Fibroblast of villous mesenchyme (primary cell): ENCODE results near the gene ERG. TPM values are rescaled to one million over a fixed set of nuclear protein-coding genes. Genes with fewer than 3 reads are reported as not detected.

Experiments used
- DNase-seq: peaks from one replicate; pipeline ENCODE4 v3.0.0-alpha.2; 2010; ENCODE audit warnings: low read depth
- H3K4me3 ChIP-seq: 2 replicates; pipeline ENCODE4 v1.5.1; 2011; ENCODE audit warnings: low read depth, mild to moderate bottlenecking, low read length
- CTCF ChIP-seq: IDR thresholded peaks from 2 replicates; pipeline ENCODE4 v1.5.1; 2012; ENCODE audit warnings: low read depth, mild to moderate bottlenecking, low read length; ENCODE audit not compliant: insufficient read depth
- total RNA-seq: library from RNA; depleted of rRNA; stranded (reverse); fragments of >200 nt; gene quantifications from 2 replicates; pipeline ENCODE4 v1.2.3, GENCODE V29; 2012

ERG gene
- total RNA-seq, 1 donor: not detected

GRCh38 chr21:38395581-38395980 lies 102.7 kb downstream of the ERG start:
- H3K4me3 ChIP-seq: no peak overlapping the region
- DNase-seq: no peak
- TF ChIP-seq CTCF: no peak

GRCh38 chr21:38392661-38393060 lies 105.6 kb downstream of the ERG start:
- DNase-seq: no peak
- H3K4me3 ChIP-seq: no peak overlapping the region
- TF ChIP-seq CTCF: no peak

- no peak for DNase-seq
- TF ChIP-seq CTCF: no peak
- no peak overlapping the region for H3K4me3 ChIP-seq
Observed at GRCh38 chr21:38389896-38390295, 108.4 kb downstream of the ERG start.

GRCh38 chr21:38389354-38389676 lies 109.0 kb downstream of the ERG start:
- no peak for TF ChIP-seq CTCF
- H3K4me3 ChIP-seq: no peak overlapping the region
- DNase-seq: no peak

GRCh38 chr21:38388647-38389353 lies 109.5 kb downstream of the ERG start:
- H3K4me3 ChIP-seq: no peak overlapping the region
- TF ChIP-seq CTCF: no peak
- DNase-seq: no peak

- H3K4me3 ChIP-seq: no peak overlapping the region
- no peak for TF ChIP-seq CTCF
- DNase-seq: no peak
Observed at GRCh38 chr21:38388203-38388602, 110.1 kb downstream of the ERG start.

- no peak for DNase-seq
- H3K4me3 ChIP-seq: no peak overlapping the region
- no peak for TF ChIP-seq CTCF
Observed at GRCh38 chr21:38386967-38387366, 111.3 kb downstream of the ERG start.
